HG02870 (cell line): ENCODE measurements around the gene MPRIP.
"Not testable (repeated sequence)": the region's sequence is repeated elsewhere in the genome, so short reads cannot be mapped to it uniquely, and the experiment has no call there.

ENCODE experiments used
- ATAC-seq: cut with Tn5 transposase; IDR thresholded peaks from one replicate; pipeline ENCODE4 v1.9.1; 2021; ENCODE audit warnings: mild to moderate bottlenecking, moderate library complexity; ENCODE audit not compliant: unreplicated experiment

The MPRIP gene

DNA sequence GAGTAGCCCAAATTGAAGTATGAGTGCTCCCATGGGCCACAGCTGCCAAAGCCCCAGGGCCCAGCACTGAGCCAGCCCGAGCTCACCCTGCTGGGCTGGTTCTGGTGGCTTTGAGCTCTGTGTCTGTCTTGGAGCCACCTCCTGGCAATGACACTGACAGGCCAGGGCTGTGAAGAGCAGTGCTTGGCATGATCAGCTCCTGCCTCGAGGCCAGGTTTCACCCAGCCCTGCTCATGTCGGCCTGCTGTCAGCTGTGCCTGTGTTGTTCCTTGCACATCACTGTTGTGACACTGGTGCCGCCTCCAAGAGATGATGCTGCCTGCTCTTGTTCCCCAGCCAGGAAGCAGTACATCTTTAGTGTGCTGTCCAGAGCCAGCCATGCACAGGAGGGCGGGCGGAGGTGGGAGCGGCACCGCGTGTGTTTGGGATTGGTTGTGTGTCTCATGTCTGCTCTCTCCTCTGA is 137.9 kb downstream of the MPRIP start:
- no peak for ATAC-seq

DNA sequence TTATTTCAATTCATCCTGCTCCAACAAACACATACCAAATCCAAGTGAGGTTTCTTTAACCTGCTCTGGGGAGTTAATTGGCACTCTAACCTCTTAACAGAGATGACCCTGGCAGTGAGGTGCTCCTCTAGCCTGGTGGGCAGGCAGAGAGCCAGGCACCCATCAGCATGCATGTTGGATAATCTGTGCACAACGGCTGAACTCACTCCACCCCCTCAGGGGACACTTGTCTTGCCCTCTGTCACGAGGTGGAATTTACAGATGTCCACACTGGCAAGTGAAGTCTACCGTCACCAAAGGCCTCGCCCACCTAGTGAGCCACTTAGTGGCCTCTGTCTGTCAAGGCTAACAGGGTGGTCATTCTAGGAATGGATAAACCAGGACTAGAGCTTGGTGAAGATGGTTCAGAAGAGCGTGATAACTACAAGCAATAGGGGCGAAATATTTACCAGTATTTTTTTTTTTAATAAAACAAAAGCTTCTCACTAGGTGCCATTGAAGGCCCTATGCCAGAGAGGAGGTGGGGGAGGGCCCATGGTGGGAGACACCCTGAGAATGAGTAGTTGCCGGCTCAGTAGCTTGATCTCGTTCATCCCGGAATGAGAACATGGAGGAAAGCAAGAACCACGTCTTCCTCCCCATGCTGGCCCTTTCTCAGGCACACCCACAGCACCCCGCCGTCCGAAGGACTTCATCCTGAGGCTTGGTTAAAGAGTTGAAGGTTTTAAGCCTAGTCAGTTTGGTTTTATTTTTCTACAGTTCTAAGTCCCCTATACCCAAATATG is 138.7 kb downstream of the MPRIP start:
- ATAC-seq = no peak

DNA sequence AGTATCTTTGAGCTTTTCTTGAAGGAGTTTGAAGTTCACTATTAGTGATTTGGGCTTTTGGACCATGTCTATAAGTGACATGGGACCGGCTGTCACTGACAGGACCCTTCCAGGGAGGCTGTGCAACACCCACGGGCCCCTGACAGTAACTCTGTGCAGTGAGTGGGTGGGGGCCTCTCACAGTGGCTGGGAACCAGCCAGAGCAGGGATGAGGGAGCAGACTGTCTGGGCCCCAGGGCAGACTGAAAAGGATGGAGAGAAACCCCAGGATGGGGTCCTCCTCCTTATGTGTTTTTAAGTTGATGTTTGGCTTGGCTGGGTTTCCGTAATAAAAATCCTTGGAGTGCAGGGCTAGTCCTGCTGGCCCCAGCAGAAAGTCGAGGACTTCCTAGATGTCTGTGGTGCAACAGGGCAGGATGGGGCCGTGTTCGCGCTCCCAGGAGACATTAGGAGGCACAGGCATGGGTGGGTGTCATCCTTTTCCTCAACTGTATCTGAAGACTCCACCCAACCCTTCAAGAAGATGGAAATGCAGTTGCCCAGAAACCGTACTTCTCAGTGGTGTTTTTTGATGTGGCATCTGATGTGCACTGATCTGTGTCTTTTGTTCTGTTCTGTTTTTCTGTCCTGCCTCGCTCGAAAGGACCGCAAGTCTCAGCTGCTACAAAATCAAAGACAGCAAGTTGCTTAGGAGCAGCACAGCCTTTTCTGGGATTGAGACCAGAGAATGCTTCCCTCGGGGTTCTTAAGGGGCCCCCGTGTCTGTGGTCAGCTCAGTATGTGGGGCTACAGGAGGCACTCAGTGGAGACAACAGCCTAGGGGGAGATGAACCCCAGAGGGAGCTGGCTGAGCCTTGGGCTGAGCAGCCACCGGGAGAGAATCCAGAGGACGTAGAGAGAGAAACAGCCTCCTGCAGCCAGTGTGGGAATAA is 139.7 kb downstream of the MPRIP start:
- ATAC-seq = no peak

DNA sequence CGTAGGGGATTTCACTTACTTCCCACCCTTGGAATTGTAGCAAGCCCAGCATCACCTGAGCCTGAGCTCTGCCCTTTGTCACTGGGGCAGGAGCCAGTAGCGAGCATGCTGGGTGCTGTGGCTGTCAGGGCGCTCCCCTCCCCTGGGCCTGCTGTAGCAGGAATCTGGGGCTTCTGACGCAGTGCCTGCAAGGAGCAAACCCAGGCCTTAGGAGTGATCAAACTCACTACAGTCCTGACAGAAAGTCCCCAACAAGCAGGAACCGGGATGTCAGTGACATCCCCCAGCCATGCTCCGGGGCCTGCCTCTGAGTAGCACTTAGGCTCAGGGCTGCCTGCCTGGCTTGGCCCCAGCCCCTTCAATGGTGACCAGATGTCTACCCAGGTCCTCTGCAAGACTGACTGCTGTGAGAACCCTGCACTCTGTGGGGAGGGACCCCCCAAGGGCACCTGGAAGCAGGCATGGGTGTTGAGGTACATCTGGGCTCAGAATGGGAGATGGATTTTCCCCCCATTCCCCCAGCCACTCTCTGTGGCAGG is 140.4 kb downstream of the MPRIP start:
- ATAC-seq = no peak

DNA sequence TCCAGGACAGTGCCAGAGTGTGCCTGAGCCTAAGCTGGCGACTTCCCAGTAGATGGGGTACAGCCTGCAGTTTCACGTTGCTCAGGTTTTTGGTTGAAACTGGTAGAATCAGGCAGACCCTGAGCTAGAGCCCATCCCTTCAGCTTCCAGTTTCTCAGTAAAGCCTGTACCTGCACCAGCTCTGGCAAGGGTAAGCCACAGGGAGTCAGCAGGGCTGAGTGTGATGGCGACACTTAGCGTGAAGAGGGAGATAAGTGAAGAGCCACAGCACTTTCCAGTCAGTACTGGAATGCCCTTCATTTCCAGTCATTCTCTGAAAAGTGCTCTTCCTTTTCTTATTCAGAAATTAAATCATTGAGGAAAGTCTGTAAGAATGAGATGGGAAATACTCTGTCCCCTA is 141.5 kb downstream of the MPRIP start:
- ATAC-seq = no peak

DNA sequence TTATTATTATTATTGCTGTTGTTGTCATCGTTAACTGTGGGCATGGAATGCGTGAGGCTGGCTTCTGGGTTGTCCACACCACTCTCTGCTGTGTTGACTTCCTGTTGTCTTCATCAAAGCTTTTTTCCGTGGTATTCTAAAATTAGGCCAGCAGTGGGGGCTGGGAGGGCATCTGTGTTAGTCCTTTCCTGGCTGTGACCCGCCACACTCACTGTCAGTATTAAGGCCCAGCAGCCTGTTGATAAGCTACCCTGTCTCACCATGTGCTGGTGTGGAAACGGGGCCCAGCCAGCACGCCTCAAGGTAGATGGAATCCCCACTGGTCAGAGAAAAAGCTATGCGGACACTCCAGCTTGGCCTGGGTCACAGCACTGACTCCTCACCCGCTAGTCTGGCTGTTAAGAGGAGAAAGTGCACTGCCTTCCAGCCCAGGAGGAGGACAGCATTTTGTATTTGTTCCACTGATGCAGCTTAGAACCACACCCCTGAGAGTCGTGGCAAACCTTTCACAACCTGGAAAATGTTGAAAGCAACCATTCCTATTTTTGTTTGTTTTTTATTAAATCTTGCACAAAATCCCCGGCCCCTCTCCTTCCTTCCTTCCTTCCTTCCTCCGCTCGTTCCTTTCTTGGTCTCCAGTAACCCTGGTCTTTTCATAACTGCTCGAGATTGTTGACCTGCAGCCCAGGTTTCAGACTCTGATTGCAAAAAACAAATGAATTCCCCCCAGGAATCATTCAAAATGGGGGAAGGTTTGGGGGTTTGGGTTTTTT is 142.9 kb downstream of the MPRIP start:
- not testable (repeated sequence) for ATAC-seq

DNA sequence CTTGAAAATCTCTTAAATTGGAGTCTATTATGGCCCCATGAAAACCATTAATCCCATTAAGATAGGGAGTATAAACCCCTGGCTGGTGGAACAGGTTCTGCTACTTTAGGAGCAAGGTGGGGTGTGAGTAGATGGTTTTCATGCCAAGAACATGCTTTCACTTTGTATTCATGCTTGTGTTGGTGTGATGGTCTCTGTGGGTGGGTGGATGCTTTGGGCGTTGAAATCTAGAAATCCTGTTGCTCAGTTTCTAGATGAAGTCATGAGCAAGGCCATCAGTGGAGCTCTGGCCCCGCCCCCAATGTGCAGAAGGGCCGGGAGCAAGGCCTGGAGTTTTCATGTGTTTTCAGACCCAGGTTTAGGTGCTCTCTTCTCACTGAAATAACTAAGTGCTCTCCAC is 143.8 kb downstream of the MPRIP start:
- ATAC-seq = no peak

DNA sequence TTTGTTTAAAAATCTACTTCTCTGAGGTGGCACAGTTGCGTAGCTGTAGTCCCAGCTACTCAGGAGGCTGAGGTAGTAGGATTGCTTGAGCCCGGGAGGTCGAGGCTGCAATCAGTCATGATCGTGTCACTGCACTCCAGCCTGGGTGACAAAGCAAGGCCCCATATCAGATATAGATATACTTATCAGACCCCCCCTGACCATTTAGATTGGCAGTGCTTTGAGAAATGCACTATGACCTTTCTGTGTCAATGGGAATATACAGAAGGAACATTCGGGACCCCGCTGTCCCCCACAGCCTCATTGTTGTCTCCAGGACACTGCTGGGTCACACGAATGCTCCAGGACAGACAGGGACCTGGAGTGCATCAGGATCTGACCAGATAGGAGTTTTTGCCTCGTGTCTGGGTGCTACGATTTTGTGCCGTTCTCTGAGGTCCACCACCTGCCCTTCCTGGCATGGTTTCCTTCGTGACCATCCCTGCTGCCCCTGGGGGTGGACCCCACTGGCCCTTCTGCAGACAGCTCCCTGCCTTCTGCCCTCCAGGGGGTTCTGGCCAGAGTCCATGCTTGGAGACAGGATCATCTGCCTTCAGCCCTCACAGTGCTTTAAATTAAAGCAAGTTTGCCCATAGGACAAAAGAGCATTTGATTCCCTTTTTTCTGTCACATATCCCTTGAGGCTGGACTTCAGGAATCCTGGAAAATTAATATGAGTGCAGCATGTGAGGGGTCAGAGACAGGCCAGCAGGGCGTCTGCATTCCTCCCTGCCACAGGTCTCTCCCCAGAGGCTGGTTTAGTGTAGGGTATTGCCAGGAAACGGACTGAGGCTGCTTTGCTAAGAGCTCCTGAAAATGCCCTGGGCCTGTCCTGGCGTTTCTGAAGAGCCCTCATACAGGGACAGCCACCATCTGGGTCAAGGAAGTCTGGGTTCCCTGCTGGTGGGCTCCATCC is 144.6 kb downstream of the MPRIP start:
- ATAC-seq = no peak

DNA sequence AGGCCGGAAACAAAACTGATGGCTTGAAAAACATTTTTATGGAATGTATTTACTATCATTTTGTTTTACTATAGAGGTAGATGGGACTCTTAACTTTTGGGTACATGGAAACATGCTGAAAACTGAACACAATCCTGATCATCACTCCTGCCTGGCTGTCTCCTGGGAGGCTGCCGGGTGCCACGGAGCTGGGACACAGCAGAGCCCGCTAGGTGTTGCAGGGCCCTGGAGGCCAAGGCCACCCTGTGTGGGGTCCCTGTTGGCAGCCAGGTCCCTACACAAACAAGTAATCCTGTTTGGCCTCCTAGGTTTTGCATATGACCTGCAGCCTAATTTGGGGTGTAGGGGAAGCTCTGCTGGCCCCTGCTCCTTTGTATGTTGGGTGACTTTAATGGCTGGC is 146.3 kb downstream of the MPRIP start:
- no peak for ATAC-seq

DNA sequence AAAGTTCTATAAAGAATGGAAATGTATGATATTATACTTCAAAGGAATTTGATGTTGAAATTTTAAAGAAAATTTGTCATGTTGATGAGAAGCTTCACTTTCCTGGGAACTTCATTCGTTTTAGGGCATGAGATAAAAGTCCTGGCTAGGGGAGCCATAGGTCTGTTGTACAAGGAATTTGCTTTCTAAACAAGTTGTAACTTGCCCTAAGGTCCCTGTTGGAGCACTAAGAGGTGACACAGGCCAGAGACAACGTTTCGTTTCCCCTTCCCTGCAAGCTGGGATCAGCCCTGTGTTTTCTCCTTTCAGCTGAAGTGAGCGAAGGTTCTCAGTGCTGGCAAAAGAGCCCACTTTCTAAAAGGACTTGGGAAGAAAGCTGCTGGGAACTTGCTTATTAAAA is 147.3 kb downstream of the MPRIP start:
- no peak for ATAC-seq

DNA sequence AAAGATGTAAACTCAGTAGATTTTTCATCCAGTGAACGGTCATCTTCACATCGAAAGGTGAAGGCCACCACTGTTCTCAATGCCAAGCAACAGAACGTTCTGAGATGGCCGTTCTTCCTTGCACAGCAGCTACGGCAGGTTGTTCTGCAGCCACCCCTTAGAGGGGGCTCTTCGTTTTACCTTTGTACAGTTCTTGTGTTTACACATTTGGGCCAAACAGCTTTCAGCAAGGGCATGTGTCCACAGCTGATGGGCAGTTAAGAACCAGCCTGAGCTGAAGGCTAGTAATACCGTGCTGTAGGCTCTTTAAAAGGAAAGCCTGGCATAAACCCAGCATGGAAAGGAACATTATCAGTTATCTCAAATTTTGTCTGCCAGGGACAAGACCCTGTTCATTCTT is 147.9 kb downstream of the MPRIP start:
- ATAC-seq = no peak

DNA sequence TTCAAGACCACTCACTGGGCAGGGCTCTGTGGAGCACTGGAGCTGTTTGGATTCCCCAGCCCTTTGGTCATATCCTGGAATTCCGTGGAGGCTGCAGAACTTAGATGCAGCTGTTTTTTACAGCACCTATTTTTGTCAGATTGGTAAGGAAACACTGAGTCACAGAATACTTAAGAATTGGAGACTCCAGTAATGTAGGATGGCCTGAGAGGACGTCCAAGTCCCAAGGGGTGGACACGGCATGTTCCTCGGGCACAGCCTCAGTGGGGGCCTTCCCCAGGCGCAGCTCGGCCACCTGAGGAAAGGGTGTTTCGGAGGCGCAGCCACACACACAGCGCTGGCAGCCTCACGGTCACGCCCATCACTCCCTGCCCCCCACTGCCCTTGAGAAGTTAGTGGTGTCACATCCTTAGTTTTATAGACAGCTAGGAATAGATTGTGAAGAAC is 149.1 kb downstream of the MPRIP start:
- no peak for ATAC-seq

DNA sequence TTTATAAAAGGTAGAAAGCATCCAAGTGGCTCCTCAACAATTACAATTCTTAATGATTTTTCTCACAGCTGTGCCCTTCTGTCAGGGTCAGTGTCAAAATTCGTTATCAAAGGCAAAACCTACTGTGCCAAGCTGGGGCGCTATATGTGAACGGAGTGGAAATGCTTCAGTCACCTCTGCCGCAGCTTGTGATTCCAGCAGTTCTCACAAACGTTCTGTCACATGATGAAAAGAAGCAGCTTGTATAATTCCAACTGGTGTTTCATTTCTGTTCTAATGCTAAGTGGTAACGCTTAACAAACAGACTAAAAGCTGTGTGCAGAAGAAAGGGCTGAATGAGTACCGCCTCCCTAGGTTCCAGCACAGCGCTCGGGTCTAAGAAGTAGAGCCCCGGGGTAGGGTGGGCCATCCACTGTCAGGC is 149.7 kb downstream of the MPRIP start:
- ATAC-seq = no peak

DNA sequence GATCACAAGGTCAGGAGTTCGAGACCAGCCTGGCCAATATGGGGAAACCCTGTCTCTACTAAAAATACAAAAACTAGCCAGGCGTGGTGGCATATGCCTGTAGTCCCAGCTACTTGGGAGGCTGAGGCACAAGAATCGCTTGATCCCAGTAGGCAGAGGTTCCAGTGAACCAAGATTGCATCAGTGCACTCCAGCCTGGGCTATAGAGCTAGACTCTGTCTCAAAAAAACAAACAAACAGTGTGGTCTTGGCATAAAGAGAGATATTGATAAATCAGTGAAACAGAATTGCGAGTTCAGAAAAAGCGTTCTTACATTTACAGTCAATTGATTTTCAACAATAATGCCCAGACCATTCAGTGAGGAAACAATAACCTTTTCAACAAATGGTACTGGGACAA is 153.2 kb downstream of the MPRIP start:
- ATAC-seq = not testable (repeated sequence)

DNA sequence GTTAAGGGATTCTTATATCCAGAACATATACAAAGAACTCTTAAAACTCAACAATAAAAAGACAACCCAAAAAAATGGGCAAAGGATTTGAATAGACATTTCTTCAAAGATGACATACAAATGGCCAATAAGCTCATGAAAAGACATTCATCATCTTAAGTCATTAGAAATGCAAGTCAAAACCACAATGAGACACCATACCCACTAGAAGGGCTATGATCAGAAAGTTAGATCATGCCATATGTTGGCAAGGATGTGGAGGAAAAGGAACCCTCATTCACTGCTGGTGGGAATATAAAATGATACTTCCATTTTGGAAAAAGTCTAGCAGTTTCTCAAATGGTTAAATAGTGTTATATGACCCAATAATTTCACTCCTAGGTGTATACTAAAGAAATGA is 154.5 kb downstream of the MPRIP start:
- ATAC-seq = no peak

DNA sequence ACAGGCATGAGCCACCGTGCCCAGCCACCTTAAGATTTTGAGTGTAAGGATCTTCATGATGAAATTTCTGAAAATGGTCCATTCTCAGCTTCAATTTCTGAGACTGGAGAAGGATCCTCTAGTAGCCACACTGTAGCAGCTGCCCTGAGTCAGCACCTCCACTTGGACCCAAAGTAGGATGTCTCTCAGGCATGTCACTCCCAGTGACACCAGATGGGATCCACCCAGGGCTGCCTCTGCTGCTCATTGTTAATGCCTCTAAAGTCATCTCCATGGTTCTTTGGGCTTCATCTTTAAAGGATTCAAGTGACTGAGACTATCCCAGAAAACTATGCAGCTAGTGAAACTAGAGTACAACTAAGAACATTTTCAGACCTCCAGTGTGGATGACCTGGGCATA is 156.0 kb downstream of the MPRIP start:
- no peak for ATAC-seq

DNA sequence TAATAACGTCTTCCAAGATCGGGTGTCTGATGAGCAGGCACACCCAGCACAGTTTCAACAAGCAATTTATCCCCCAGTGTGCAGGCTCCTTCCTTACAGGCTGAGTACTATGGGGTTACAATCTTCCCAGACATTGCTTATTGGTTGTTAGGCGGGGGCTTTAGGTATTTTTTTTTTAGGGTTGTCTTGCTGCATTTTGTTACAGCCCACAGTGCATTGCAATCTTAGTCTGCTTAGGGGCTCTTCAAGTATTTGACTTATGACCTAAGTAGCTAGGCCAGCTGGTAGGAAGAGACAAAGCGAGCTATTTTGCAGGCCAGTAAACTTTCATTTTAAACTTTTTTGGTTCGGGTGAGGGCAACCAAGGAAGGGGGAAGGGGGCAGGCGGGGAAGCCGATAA is 158.1 kb downstream of the MPRIP start:
- ATAC-seq = no peak

DNA sequence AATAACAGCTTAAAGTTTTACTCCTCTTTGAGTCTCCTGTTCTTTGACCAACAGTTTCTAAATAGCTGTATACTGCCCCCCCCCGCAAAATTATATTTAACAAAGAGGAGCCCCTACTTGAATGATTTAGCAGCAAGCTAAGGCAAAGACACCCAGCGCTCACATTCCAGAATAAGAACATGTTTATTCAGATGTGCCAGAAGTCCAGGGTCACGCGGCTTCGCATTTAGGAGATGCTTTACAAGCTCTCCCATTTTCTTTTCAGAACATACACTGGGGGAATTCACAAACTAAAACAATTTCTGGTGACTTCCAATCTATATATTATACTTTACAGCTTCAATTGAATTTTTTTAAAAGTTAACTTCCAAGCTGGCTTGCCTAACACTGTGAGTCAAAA is 158.6 kb downstream of the MPRIP start:
- no peak for ATAC-seq

DNA sequence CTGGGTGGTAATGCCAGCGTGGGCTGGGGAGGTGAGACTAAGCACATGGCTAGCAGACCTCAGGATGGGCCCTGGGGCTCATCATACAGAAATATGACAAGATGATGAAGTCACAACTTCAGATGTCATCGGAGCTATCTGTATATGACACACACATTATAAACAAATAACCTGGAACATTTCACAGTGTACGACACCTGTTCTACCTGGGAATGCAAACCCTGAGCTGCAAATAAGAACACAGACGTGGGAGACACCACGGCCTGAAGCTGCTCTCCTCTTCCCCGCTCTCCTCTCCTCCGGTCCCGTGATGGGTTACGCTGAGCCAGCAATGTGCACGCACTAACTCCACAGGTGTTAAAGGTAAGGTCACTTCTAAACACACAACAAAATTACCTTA is 159.0 kb downstream of the MPRIP start:
- no peak for ATAC-seq

DNA sequence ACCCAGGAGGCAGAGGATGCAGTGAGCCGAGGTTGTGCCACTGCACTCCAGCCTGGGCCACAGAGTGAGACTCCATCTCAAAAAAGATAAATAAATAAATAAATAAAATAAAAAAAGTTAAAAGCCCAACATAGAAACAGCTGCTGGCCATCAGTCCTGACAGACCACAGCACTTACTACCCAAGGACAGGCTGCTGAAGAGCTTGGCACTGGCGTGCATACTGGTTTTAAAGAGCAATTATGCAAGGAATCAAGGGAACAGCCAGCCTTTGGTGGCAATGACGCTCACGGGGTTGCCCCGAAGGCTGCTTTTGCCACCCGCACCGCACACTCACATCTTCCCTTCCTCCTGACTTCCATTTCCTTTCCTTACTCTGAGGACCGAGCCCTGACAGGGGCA is 159.7 kb downstream of the MPRIP start:
- no peak for ATAC-seq
